NCI-H2196 treated with DMSO at 0.1 percent for 48 hours (cell line): Measurements from ENCODE around the gene OR2F2.

ENCODE experiments used
- DNase-seq: peaks from one replicate; lab custom pipeline; 2025; ENCODE audit not compliant: unreplicated experiment; lab: John Stamatoyannopoulos, UW

Gene OR2F2, protein sequence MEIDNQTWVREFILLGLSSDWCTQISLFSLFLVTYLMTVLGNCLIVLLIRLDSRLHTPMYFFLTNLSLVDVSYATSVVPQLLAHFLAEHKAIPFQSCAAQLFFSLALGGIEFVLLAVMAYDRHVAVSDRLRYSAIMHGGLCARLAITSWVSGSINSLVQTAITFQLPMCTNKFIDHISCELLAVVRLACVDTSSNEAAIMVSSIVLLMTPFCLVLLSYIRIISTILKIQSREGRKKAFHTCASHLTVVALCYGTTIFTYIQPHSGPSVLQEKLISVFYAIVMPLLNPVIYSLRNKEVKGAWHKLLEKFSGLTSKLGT

DNA sequence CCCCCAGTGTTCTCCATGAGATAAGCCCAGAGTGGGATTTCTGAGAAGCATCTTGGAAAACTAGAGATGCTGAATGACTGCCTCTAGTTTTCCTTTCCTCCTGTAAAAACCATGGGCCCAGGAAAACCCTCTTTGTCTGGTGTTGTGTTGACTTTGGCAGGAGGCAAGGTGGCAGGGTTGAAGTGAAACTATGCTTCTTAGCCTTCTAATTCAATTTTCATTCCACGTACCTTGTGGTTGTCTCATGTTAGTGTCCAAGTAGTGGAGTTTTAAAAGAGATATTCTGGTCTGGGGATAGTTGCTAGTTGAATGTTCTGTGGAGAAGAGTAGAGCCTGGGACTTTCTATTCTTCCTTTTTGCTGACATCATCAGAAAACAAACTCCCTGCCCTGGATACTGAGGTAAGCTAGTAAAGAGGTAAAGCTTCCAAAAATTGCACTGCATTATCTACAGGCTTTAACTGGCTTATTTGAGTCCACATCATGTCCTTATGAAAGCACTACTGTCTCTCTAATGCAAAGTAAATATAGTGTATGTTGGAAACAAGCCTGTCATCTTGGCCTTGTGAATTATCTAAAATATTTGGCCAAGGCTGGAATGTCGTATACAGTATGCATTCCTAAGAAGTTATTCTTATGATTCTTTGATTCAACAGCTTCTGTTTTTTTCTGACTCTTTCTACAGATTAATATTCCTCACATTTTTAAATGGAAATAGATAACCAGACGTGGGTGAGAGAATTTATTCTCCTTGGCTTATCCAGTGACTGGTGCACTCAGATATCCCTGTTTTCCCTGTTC lies at the start of gene OR2F2:
Gene OR2F2, plus strand, starts transcription at position 708 of the 800 bp plus-strand sequence. Its CDS starts 0 bp downstream, at position 708.
- DNase-seq: no peak

DNA sequence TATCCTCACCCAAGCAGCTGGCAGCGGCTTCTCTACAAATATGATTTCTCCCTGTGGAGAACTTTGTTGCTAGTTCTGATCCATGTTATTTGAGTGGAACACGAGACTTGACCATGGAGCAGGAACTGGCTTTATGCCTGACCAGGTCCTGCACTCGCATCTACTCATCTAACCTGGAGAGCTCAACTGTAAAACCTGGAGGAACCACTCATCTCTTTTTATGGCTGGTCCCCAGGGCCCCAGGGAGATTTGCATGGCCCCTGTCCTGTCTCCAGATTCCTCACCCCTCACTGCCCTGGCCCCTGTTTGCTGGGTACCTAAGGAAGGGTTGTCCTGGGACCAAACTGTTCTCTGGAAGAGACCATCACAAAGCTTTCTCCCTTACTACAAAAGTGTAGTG lies 49.1 kb upstream of the OR2F2 start:
- DNase-seq: no peak

DNA sequence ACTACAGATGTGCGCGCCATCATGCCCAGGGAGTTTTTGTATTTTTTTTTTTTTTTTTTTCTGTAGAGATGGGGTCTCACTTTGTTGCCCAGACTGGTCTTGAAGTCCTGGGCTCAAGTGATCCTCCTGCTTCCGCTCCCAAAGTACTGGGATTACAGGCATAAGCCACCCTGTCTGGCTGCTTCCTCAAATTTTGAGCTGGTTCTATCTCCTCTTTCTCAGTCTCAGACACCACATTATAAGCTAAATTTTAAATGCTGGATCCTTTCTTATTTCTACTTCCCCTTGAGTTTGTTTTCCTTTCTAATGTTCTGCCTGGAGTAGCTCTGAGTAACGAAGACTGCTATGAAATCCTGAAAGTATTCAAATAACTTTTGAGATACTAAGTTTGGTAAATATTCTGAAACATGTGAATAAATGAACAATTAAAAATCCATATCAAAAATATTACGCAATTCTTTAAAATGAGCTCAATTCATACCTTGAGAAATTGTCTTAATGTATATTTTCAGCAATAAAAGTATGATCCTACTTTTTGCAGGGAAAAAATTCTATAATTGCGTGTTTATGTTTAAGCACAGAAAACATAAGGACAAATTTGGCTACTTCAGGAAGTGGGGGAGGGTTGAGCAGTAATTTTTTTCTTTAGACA lies 48.1 kb upstream of the OR2F2 start:
- no peak for DNase-seq

DNA sequence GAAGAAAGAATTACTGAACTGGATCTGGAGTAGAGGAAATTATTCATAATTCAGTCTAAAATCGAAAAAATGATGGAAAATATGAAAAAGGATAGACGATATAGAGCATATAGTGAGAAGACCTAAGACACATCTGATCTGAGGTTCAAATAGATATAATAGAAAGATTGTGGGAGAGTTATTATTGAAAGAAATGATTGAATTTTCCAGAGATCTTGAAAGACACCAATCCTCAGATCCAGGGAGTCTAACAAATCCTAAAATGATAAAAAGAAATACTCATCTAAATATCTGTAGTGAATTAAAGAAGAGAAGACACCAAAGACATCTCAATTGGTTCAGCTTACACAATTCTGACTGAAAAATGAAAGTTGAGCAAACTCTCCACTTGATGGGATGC lies 46.0 kb upstream of the OR2F2 start:
- DNase-seq: no peak

DNA sequence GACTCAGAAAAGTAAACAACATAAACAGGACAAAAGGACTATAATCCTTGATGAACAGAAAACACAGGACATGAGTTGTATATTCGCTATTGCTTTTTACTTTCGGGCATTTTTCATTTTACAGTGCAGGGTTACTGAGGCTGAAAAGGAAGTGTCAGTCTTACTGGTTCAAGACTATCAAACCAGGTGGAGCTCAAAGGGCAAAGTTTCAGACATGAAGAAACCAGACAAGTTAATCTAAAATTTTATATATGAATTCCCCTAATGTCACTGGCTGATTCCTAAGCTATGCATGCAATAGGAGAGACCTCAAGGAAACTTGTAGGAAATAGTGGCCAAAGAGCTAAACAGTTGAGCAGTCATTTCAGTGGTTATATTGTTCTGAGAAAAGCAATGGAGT lies 44.5 kb upstream of the OR2F2 start:
- DNase-seq: no peak

DNA sequence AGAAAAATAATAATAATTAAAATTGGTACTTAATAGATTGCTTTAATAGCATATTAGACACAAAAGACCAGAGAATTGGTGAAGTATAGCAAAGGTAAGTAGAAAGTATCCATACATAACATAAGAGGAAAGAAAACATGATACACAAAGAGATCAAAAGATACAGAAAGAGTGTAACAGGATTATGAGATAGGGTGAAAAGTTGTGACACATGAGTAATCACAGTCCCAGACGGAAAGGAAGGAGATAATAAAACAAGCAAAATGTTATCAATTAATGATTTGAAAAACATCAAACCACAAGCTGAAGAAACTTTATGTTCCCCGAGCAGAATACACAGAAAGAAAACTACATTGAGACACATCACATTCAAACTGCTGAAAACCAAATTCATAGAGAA lies 43.6 kb upstream of the OR2F2 start:
- no peak for DNase-seq

DNA sequence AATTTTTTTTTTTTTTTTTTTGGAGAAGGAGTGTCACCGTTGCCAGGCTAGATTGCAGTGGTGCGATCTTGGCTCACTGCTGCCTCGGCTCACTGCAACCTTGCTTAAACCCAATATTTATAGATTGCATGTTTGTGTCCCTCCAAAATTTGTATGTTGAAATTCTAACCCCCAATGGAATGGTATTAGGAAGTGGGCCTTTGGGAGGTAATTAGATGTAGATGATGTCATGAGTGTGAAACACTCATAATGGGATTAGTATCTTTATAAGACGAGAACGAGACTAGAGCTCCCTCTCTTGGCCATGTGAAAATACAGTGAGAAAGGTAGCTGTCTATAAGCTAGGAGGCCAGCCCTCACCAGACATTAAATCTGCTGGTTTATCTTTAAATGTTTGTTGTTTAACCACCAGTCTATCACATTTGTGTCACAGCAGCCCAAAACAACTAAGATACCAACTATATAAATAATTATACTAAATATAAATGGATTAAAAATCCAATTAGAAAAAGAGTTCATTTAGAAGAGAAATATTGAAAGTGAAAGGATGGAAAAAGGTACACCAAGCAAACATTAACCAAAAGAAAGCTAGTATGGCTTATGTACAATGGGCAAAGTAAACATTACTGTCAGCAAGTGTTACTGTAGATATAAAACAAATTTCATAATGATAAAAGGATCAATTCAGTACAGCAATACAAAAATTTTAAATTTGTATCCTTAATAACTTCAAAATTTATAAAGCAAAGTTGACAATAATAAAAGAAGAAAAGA lies 42.3 kb upstream of the OR2F2 start:
- no peak for DNase-seq

DNA sequence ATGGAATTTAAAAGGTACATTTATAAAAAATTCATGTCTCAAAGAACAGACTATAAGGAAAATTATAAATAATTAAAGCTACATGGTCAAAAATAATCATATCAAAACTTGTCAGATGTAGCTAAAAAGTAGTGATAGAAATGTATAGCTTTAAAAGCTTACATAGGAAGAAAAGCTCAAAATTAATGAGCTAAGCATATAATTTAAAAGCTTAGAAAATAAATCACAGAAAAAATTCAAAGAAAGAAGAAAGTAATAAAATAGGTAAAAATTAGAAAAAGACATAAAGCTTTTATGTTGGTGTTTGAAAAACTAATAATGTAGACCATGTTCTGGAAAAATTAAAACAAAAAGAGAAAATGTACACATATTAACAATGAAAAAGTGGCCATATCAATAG lies 38.4 kb upstream of the OR2F2 start:
- DNase-seq: no peak

DNA sequence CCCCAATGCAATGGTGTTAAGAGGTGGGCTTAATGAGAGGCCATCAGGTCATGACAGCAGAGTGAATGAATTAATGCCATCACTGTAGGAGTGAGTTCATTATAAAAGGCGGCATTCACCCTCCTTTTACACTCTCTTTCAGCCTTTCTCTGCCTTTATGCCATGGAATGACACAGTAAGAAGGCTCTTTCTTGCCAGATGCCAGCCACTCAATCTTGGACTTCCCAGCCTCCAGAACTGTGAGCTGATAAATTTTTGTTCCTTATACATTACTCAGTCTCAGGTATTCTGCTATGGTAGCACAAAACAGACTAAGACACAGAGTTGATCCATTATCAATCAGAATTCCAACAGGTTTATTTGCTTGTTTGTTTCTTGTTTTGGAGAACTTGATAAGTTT lies 36.2 kb upstream of the OR2F2 start:
- no peak for DNase-seq

DNA sequence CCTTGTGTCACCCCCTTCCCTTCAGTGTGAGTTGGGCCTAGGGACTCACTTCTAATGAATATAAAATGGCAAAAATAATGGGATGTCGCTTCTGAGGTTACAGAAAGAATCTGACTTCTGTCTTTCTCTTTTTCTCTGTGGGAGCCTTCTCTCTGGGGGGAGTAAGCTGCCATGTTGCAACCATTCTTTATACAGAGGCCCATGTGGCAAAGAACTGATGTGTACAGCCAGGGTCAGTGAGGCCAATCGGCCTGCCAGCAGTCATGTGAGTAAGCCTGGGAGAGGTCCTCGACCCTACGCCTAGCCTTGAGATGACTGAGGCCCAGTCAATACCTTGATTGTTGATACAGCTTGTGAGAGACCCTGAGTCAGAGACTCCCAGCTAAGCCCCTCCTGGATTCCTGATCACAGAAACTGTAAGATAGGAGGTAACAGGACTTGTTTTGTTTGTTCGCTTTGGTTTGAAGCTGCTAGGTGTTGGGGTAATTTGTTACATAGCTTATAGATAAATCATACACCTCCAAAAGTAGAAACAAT lies 34.7 kb upstream of the OR2F2 start:
- DNase-seq: no peak

DNA sequence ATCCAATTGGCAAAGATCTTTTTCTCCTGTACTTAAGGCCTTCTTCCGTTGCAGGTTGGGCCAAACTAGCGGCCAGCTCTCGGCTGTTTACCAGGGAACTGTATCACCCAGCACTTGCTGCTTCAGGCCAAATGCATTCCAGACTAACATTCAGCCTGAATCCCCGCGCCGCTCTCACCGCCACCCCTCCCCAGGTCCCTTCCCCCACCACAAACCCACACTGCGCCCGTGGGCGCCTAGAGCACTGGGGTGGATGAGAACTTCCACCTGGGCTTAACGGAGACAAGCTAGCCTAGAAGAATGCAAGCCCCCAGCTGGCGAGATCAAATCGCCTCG lies 33.7 kb upstream of the OR2F2 start:
- DNase-seq: no peak

DNA sequence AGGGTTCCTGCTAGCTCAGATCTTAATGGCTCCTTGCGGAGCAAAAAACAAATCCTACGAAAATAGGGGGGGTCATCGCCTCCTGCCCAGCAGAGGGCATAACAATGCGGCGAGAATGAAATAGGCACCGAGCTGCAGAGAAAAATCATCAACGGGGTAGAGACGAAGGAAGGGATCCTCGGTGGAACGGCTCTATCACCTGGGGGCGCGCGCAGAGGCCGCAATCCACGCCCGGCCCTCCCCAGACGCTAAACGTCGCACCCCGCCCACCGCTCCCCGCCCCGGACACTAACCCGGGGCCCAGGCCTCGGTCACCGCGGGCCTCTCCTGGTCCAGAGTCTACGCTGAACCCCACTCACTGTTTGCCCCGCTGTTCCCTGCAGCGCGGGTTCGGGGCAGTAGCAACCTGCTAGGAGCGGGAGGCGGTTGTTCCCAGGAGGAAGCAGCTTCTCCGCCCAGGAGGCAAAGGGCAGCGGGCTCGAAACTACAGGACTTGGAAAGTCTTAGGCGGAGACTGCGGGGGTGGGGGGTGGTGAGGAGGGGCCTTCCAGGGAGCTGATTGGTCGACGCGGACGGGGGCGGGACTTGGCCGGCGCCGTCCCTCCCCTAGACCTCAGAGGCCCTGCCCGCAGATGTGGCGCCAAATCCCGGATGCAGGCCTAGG lies 33.2 kb upstream of the OR2F2 start, which contains the start of gene TCAF1:
Gene TCAF1, minus strand, starts transcription at position 509 of the 664 bp plus-strand sequence. CDS start 25,568 bp downstream, outside the sequence.
- peak; percentile 87 for DNase-seq

DNA sequence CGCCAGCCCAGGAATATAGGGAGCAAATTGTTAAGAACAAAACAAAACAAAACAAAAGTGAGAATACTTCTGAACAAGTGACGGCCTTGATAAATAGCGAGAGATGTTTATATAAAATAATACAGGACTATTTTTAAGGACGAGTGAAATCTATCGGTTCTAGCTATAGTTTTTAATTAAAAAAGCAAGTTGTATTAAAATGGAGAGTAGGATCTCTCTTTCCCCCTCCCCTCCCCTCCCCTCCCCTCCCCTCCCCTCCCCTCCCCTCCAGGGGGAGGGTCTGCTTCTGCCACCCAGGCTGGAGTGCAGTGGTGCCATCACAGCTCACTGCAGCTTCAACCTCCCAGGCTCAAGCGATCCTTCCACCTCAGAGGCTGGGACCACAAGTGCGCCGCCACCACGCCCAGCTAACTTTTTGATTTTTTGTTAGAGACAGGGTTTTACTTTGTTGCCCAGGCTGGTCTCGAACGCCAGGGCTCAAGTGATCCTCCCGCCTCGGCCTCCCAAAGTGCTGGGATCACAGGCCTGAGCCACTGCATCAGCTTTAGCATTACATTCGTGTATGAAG lies 32.6 kb upstream of the OR2F2 start:
- DNase-seq: no peak

DNA sequence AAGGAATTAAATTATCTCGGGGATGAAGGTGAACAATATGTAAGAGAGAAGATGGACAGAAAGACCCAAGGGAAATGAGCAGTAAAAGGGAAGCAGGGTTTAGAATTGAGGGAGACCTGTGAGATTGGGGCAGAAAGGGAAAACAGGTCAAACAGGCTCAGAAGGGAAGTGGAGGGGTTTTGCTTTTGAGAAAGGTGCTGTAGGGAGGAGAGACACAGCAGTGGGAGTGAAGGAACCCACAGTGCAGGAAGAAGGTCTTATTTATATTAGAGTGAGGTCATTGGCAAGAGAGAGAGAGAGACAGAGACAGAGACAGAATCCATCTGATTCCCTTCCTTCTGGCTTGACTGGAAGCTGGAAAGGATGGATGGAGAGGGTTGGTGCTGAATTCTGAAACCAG lies 29.5 kb upstream of the OR2F2 start:
- DNase-seq: no peak

DNA sequence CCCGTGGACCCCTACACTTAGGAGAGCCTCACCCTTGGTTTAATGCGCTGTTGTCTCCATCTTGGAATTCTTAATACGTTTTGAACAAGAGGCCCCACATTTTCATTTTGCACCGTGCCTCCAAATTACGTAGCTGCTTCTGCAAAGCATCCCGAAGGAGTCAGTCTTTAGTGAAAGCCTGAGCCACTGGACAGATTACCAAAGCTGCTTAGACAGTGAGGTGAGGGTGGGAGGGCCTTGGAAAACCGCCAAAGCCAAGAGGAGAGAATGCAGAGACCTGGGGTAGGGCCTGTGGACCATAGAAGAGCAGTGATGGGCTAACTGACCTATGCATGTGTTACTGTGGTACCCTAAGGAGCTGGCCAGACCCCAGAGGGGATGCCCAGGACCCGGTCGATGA lies 28.9 kb upstream of the OR2F2 start:
- DNase-seq: no peak

DNA sequence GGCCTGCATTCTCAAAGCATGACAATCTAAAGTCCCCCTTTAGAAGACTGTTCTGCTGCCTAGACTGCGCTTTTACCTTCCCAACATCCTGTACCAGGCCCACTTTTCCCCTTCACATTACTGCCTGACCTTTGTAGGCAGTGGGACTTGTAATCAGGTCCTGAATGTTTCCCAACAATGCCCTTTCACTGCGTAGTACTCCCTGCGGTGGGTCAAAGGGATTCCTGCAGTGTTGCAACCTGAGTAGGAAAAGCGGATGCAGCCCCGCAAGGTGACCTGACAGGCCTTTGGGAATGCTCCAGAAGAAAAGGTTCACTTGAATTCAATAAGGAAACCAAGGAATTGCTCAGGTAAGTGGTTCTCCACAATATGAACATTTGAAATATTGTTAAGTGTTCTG lies 28.1 kb upstream of the OR2F2 start:
- DNase-seq: no peak

DNA sequence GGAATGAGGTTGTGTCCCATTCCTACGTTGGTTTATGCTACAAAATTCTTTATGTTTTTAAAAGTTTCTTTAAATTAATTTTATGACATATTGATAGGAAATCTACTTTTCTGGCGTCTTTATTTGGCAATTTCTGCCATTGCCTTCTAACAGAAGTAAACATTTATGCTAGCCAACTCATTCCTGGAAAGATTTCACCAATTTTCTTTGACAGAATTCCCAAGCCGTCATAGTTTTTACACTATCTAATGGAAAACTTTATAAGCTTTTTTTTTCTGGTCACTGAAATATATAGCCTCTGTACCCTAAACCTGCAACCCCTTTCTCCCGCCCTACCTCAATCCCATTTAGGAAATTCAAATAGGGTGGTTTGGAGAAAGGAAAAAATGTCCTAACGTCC lies 26.9 kb upstream of the OR2F2 start:
- DNase-seq: no peak

DNA sequence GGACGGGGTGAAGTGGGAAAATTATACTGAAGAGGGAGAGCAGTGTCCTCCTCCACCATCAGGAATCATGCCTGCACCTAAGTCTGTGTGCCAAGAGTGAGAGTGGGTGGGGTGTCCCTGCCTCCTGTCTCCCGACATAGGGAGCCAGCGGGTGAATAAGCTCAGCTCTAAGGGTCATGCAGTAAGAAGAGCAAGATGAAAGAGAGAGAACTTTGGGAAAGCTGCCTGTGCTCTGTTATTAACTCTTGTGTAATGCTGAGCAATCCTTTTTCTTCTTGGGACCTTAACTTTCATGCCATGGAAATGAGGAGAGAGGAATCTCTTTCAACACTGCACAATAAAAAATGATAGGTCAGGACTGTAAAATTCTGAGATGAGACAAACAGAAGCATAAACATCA lies 25.2 kb upstream of the OR2F2 start:
- no peak for DNase-seq

DNA sequence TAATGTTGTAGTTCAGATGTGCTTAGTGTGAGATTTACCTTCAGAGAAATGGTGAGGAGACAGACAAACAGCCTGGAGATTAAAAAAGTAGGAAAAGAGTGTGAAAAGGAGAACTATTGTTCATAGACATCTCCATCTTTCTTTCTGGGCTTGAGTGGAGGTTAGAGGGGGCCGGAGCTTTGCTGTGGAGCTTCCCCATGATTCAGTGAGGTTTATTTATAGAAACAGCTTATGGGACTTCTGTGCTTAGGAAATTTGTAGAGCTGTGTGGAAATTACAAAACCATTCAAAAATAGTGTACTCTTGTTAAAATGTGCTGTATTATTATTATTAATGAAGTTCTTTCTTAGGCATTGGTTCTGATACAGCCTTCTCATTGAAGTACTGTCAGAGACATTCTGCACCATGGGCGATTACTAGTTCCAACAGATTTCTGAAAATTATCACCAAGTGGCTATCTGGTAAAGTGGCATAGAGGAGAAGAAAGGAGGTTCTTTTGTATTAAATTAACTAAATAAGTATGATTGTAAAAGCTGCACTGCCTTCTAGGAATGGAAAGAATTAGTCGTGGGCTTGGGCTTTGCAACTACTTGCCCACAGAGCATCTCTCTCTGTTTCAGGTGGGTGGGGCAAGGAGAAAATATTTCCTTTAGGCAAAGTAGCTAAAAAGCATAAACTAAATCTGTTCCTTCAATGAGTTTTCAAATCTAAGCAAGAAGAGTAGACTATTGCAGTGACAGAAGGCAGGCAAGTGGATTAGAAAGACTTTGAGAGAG lies 24.4 kb upstream of the OR2F2 start:
- no peak for DNase-seq
